Measurements from ENCODE around the gene NMNAT2.

The NMNAT2 gene

GRCh38 chr1:183234660-183235476 is 183.3 kb downstream of the NMNAT2 start:
- DNase-seq, result no peak

DNA sequence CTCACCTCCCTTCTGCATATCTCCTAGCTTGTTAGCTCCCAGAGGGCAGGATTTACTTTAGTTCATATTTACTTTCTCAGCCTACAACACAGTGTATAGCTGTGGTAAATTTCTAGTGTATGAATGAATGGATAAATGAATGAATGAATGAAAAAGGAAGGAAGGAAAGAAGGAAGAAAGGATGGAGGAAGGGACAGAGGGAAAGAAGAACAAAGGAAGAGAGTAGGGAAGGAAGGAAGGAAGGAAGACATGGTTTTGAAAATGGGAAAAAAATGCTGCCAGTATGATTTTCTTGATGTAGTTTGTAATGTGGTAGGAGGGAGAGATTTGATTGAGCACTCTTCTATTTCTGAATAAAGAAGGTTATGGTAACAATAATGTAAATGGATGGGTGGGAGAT is 185.1 kb downstream of the NMNAT2 start:
- DNase-seq, result no peak

DNA sequence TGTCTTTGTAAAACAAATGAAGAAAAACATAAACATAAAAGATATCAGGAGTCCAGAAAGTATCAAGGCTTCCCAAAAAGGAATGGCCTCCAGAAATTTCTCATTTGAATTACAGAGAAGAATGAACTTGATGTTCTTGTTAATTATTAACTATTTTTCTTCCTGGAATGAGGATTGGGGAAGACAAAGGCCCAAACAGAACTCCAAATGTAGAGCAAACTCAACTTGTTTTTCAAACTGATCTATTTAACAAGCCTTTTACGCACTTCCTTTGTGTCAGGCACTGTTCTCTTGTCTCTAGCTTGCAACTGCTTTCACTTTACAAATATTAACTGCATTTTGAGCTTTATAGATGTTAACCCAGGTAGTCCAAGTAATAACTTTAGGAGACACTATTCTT is 186.6 kb downstream of the NMNAT2 start:
- DNase-seq, result no peak

- DNase-seq, result no peak
Observed at GRCh38 chr1:183230413-183230812, 187.8 kb downstream of the NMNAT2 start.

- no peak for DNase-seq
Observed at GRCh38 chr1:183228347-183229220, 189.6 kb downstream of the NMNAT2 start.

GRCh38 chr1:183227422-183228346 is 190.5 kb downstream of the NMNAT2 start:
- peak; percentile 11 to 23 for DNase-seq

DNA sequence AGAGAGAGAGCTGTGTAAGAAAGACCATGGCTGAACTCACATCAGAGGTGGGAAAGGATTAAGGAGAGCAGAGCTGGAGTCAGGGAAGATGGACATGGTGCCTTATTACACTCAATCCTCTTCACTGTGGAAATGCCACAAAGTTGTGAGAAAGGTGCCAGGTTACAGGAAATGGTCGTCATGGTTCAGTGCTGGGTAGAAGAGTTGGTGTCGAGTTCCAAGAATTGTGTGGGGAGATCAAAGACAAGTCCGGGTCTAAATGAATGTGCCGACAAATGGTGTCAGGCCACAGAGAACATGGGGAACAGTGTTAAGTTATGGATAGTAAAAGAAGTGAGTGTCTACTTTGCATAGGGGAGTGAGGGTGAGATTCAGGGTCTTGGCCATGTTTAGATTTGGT is 191.2 kb downstream of the NMNAT2 start:
- DNase-seq, result no peak

- no peak for DNase-seq
Observed at GRCh38 chr1:183226361-183226760, 191.8 kb downstream of the NMNAT2 start.

DNA sequence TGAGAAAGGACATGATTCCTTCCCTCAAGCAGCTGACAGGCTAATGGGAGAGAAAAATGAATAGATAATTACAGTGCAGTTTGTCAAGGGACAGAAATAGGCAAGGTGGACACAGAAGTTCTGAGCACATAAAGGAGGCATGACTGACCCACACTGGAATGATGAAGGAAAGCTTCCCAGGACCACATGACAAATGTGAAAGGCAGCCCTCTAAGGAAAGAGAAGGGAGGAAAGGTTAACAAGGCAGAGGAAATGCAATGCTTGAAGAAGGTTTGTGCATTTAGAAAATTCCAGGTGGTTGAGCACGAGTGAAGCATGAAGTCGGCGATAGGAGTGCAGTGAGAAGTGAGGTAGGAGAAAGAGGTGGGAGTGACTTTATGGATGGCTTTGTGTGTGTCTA is 194.7 kb downstream of the NMNAT2 start:
- no peak for DNase-seq

GRCh38 chr1:183222909-183223308 is 195.3 kb downstream of the NMNAT2 start:
- DNase-seq, result no peak

GRCh38 chr1:183219616-183220009 is 198.6 kb downstream of the NMNAT2 start:
- no peak for DNase-seq

DNA sequence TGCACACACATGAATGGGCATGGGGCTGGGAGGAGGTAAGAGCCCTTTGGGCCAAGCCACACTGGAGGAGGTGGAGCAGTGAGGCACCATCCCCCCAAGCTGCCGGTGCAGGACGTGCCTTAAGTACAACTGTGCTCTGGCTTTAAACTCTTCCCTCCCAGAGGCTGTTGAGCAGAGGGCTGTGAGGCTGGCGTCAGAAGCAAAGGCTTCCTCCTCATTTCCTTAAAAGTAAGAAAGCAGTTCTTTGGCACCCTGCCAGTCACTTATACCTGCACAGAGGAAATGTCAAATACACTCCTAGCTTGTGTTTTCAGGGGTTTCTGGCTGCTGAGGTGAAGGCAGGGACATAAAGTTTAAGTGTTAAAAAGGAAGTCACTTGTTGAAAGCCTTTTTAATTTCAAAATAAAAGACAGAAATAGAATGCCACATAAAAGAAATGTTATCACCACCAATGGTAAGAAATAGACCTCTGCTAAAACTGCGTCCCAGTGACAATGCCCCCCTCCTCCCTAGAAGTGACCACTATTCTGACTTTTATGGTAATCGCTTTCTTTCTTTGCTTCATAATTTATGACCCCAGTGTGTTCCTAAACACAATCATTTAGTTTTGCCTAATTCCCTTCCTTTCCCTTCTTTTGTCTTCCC is 199.1 kb downstream of the NMNAT2 start:
- DNase-seq, result peak; percentile 44 to 53

- no peak for DNase-seq
Observed at GRCh38 chr1:183218027-183218618, 200.1 kb downstream of the NMNAT2 start.

- DNase-seq, result no peak
Observed at GRCh38 chr1:183215936-183216335, 202.2 kb downstream of the NMNAT2 start.

DNA sequence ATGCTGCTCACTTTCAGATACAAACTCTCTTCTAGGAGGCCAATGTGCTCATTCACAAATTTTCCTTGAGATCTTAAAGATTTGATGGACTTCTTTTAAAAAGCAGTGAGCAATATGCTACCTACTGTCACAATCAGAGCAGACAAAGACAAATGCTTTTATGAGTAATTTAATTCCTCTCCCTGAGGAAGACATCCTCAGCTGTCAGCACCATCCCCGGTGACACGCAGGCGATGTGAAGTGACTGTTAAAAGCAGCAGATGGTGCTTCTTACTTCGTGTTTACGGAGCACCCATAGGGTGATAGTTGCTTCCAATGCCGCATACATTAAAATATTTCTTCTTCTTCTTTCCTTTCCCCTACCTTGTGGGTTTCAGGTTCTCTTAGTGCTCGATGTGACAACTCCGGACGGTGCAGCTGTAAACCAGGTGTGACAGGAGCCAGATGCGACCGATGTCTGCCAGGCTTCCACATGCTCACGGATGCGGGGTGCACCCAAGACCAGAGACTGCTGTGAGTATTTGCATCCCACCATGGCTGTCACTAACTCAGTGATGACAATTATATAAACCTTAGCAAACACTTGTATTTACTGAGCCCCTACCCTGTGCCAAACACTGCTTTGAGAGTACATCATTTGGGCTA is 203.0 kb downstream of the NMNAT2 start:
- DNase-seq, result no peak

GRCh38 chr1:183214021-183214970 is 203.9 kb downstream of the NMNAT2 start:
- no peak for DNase-seq

GRCh38 chr1:183212870-183213269 is 205.3 kb downstream of the NMNAT2 start:
- no peak for DNase-seq

DNA sequence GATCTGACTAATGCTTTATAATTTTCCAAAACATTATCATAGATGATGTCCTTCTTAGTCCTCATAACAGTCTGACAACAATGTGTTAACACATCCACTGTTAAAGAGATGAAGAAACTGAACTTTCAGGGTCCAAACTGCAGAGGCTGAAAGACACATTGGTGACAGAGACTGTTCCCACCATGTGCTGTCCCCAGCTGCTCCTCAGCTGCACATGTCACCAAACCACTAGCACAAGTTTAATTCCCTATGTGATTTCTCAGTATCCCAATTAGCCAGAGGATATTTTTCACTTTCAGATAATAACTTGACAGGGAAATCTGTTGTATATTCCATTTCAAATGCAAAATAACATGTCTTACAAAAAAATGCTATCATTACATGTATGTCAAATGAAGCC is 207.5 kb downstream of the NMNAT2 start:
- DNase-seq, result no peak

DNA sequence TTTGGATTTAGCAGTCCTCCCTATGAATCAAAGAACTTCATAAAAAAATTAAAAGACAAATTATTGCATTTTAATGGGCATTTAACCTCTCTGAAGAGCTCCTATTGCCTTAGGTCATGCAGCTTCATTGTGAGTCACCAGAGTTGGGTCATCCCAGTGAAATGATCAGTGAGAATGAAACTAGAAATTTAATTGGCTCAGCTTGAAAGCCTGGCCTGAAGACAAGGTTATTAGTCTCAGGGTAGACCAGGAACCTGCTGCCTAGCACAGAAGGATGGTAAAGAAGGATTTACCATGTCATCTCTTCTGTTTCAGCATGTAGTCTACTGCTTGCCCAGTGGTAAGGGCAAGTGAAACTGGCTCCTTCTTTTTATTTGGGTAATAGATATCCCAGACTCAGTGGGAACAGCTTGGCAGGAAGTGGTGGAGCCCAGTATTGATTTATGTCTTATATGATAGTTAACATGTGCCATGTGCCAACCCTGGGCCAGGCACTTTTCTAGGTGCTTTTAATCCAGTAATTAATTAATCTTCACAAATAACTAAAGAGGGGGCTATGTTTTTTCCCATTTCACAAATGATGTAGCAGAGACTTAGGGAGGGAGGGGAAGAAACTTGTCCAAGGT is 208.5 kb downstream of the NMNAT2 start:
- no peak for DNase-seq
